ENCODE measurements around the gene TTLL11.

The TTLL11 gene

GRCh38 chr9:121781145-121781548, 312.0 kb downstream of the TTLL11 start:
- no peak for TF ChIP-seq CREB1 (IDR thresholded peaks at IDR 0.05; ENCODE audit: low read depth)
- TF ChIP-seq CEBPB (IDR thresholded peaks at IDR 0.05) = no peak
- no peak for TF ChIP-seq EP300 (IDR thresholded peaks at IDR 0.05; ENCODE audit: borderline replicate concordance)
- no peak for TF ChIP-seq TAF1 (IDR thresholded peaks at IDR 0.05; ENCODE audit: low read depth)
- no peak for TF ChIP-seq YY1 (IDR thresholded peaks at IDR 0.05; ENCODE audit: low read depth)

- TF ChIP-seq YY1 (IDR thresholded peaks at IDR 0.05; ENCODE audit: low read depth) = no peak
- TF ChIP-seq TEAD4 (IDR thresholded peaks at IDR 0.05) = no peak
- TF ChIP-seq USF1 (IDR thresholded peaks at IDR 0.05) = no peak
- no peak for TF ChIP-seq EP300 (IDR thresholded peaks at IDR 0.05; ENCODE audit: borderline replicate concordance)
- no peak for TF ChIP-seq FOXM1 (IDR thresholded peaks at IDR 0.05; ENCODE audit: borderline replicate concordance, low read depth)
- TF ChIP-seq EGR1 (IDR thresholded peaks at IDR 0.05) = no peak
- TF ChIP-seq TAF1 (IDR thresholded peaks at IDR 0.05; ENCODE audit: low read depth) = no peak
- TF ChIP-seq REST (IDR thresholded peaks at IDR 0.05; ENCODE audit: low read depth) = no peak
- TF ChIP-seq ZBTB7A (IDR thresholded peaks at IDR 0.05; ENCODE audit: low read depth) = no peak
- no peak for TF ChIP-seq NFIC (IDR thresholded peaks at IDR 0.05)
- no peak for TF ChIP-seq RAD21 (IDR thresholded peaks at IDR 0.05; ENCODE audit: low read depth)
- TF ChIP-seq CEBPB (IDR thresholded peaks at IDR 0.05) = no peak
- no peak for TF ChIP-seq CREB1 (IDR thresholded peaks at IDR 0.05; ENCODE audit: low read depth)
- no peak for TF ChIP-seq MAX (IDR thresholded peaks at IDR 0.05)
- no peak for TF ChIP-seq TCF12 (IDR thresholded peaks at IDR 0.05; ENCODE audit: low read depth)
Observed at GRCh38 chr9:121780177-121781040, 312.7 kb downstream of the TTLL11 start.

- TF ChIP-seq TAF1 (IDR thresholded peaks at IDR 0.05; ENCODE audit: low read depth) = no peak
- no peak for TF ChIP-seq EP300 (IDR thresholded peaks at IDR 0.05; ENCODE audit: borderline replicate concordance)
- no peak for TF ChIP-seq ZBTB7A (IDR thresholded peaks at IDR 0.05; ENCODE audit: low read depth)
- TF ChIP-seq NFIC (IDR thresholded peaks at IDR 0.05) = no peak
- no peak for TF ChIP-seq FOXM1 (IDR thresholded peaks at IDR 0.05; ENCODE audit: borderline replicate concordance, low read depth)
- no peak for TF ChIP-seq USF1 (IDR thresholded peaks at IDR 0.05)
- no peak for TF ChIP-seq YY1 (IDR thresholded peaks at IDR 0.05; ENCODE audit: low read depth)
- no peak for TF ChIP-seq EGR1 (IDR thresholded peaks at IDR 0.05)
- TF ChIP-seq CEBPB (IDR thresholded peaks at IDR 0.05) = no peak
- no peak for TF ChIP-seq TCF12 (IDR thresholded peaks at IDR 0.05; ENCODE audit: low read depth)
- no peak for TF ChIP-seq MAX (IDR thresholded peaks at IDR 0.05)
- TF ChIP-seq RAD21 (IDR thresholded peaks at IDR 0.05; ENCODE audit: low read depth) = no peak
- no peak for TF ChIP-seq TEAD4 (IDR thresholded peaks at IDR 0.05)
Observed at GRCh38 chr9:121779381-121780117, 313.6 kb downstream of the TTLL11 start.

- TF ChIP-seq NFIC (IDR thresholded peaks at IDR 0.05) = no peak
- no peak for TF ChIP-seq TEAD4 (IDR thresholded peaks at IDR 0.05)
- TF ChIP-seq REST (IDR thresholded peaks at IDR 0.05; ENCODE audit: low read depth) = no peak
- TF ChIP-seq CREB1 (IDR thresholded peaks at IDR 0.05; ENCODE audit: low read depth) = no peak
- no peak for TF ChIP-seq USF1 (IDR thresholded peaks at IDR 0.05)
- TF ChIP-seq EGR1 (IDR thresholded peaks at IDR 0.05) = no peak
Observed at GRCh38 chr9:121778252-121779225, 314.6 kb downstream of the TTLL11 start.

Data from Ishikawa (cell line).